NT2/D1 (cell line): ENCODE measurements around the gene TBC1D8B.
"Not testable (repeated sequence)": the region's sequence is repeated elsewhere in the genome, so short reads cannot be mapped to it uniquely, and the experiment has no call there.

Experiments used
- DNase-seq: peaks from one replicate; pipeline ENCODE4 v3.0.0-alpha.2; 2011; ENCODE audit warnings: low read depth, low spot score
- H3K27me3 ChIP-seq: 2 replicates; pipeline ENCODE4 v1.6.0; 2011; ENCODE audit warnings: mild to moderate bottlenecking; ENCODE audit not compliant: insufficient read length, insufficient read depth
- H3K36me3 ChIP-seq: 2 replicates; pipeline ENCODE4 v1.6.1; 2011; ENCODE audit warnings: mild to moderate bottlenecking, low read length, mixed read lengths; ENCODE audit not compliant: insufficient read depth, insufficient read length
- H3K4me1 ChIP-seq: 2 replicates; pipeline ENCODE4 v1.5.1; 2011; ENCODE audit not compliant: insufficient read depth, insufficient read length
- H3K4me3 ChIP-seq: 2 replicates; pipeline ENCODE4 v1.5.1; 2011; ENCODE audit warnings: low read depth; ENCODE audit not compliant: insufficient read length
- H3K9ac ChIP-seq: 2 replicates; pipeline ENCODE4 v1.6.0; 2011; ENCODE audit warnings: low read depth; ENCODE audit not compliant: insufficient read length
- H3K9me3 ChIP-seq: 2 replicates; pipeline ENCODE4 v1.5.1; 2011; ENCODE audit warnings: mild to moderate bottlenecking, low read length; ENCODE audit not compliant: insufficient read depth
- SUZ12 ChIP-seq: IDR thresholded peaks from 2 replicates; pipeline ENCODE4 v1.6.1; 2011; ENCODE audit not compliant: insufficient read length, insufficient read depth; ENCODE audit errors: extremely low read depth
- YY1 ChIP-seq: IDR thresholded peaks from 2 replicates; pipeline ENCODE4 v1.6.1; 2011; ENCODE audit not compliant: insufficient read length, insufficient read depth
- ZNF274 ChIP-seq: IDR thresholded peaks from 2 replicates; pipeline ENCODE4 v1.6.1; 2011; ENCODE audit warnings: mild to moderate bottlenecking, low read depth, low read length

TBC1D8B gene

DNA sequence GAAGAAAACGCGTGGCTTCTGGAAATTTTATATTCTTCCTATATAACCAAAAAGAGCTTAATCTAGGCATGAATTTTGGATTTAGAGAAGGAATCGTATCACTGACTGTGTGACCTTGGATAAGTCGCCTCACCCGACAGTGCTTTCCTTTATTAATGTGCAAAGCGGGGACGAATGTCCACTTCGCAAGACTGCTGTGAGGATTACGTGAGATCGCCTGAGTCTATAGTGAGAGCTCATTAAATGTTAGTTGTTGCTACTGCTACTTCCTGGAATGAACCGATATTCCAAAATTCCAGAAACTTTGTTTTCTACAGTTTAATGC, 448 bp upstream of the TBC1D8B start:
- Histone ChIP-seq H3K9ac (peak overlapping the region; percentile 14), H3K4me1 (no peaks in the 10 kb centered on the region), H3K4me3 (peak overlapping the region; percentile 89), H3K27me3 (peaks cover 17% of the 10 kb centered on the region), H3K36me3 (no peaks in the 10 kb centered on the region), H3K9me3 (no peaks in the 10 kb centered on the region)
- TF ChIP-seq SUZ12 (no peak), ZNF274 (no peak), YY1 (no peak)
- DNase-seq: no peak

DNA sequence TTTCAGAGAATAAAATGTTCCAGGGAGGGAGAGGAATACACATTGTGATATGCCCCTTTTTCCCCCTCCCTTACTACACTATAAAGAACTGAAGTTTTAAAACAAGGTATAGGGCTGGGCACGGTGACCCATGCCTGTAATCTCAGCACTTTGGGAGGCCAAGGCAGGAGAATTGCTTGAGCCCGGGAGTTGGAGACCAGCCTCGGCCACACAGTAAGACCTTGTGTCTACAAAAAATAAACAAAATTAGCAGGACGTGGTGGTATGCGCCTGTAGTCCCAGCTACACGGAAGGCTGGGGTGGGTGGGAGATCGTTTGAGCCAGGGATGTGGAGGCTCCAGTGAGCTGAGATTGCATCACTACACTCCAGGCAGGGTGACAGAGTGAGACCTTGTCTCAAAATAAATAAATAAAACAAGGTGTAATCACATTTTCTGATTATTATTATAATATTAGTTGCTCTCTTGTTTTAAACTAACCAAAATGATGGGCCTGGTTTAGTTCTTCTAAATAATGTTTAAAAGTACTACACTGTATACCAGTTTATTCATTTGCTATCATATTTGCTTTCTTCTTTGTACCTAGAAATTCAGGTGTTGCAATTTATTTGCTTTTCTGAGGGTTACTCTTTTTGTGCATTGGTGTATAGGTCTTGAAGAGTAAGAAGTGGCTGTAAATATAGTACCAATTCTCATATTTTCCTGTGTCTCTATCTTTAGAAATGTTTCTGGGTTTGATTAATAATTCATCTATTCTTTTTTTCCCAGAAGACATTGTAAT, 8.8 kb downstream of the TBC1D8B start:
- DNase-seq: no peak
- Histone ChIP-seq H3K27me3 (no peaks in the 10 kb centered on the region), H3K9me3 (no peaks in the 10 kb centered on the region), H3K4me1 (no peaks in the 10 kb centered on the region), H3K4me3 (no peak overlapping the region), H3K36me3 (no peaks in the 10 kb centered on the region), H3K9ac (no peak overlapping the region)
- TF ChIP-seq ZNF274: no peak

DNA sequence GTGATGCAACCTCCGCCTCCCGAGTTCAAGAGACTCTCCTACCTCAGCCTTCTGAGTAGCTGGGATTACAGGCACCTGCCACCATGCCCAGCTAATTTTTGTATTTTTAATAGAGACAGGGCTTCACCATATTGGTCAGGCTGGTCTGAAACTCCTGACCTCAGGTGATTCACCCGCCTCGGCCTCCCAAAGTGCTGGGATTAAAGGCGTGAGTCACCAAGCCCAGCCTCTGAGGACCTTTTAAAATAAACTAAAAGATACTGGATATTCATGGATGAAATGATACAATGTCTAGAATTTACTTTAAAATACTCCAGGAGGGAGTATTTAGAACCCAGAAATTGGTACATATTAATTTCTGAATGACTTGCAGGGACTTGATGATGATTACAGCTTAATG, 10.5 kb downstream of the TBC1D8B start:
- not testable (repeated sequence) for H3K27me3 ChIP-seq, DNase-seq, H3K4me3 ChIP-seq

DNA sequence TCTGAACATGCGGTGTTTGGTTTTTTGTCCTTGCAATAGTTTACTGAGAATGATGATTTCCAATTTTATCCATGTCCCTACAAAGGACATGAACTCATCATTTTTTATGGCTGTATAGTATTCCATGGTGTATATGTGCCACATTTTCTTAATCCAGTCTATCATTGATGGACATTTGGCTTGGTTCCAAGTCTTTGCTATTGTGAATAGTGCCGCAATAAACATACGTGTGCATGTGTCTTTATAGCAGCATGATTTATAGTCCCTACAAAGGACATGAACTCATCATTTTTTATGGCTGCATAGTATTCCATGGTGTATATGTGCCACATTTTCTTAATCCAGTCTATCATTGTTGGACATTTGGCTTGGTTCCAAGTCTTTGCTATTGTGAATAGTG, 11.6 kb downstream of the TBC1D8B start:
- H3K27me3 ChIP-seq, H3K4me1 ChIP-seq, DNase-seq, H3K9me3 ChIP-seq, H3K9ac ChIP-seq, H3K4me3 ChIP-seq, H3K36me3 ChIP-seq: not testable (repeated sequence)

More for the DNA sequence above, 10.5 kb downstream of the TBC1D8B start:
- not testable (repeated sequence) for H3K36me3 ChIP-seq, H3K9ac ChIP-seq, H3K9me3 ChIP-seq, H3K4me1 ChIP-seq

DNA sequence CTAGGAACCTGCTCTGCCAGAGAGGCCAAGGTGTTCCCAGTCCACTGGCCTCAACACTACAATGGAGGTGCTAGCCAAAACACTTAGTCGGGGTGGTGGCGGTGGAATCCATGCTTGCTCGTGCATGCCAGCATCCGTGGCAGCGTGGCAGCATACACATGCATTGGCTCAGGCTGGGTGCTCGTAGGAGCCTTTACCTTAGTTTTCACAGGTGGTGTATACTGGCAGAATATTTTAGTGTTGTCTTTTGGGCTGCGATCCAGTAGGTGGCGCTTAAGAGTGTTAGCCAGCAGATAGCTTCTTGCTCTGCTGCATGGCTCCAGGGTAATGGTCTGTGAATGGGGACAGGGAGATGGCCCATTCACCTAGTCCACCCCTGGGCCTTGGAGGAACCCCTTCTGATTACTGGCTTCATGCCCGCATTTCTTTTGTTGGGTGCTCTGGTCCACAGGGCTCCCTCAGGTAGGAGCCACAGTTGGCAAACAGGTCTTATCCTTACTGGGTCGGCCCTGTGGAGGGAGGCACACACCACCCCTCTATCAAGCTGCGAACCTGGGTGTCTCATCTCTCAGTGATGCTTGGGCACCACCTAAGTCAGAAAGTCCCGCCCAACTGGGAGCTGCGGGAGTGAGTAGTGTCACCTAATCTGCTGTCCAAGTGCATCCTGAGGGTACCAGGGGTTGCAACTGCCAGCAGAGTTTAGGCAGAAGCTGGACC, 60.7 kb downstream of the TBC1D8B start:
- Histone ChIP-seq H3K4me1 (no peaks in the 10 kb centered on the region), H3K36me3 (no peaks in the 10 kb centered on the region), H3K27me3 (no peaks in the 10 kb centered on the region), H3K4me3 (no peak overlapping the region), H3K9ac (no peak overlapping the region), H3K9me3 (no peaks in the 10 kb centered on the region)
- DNase-seq: peak; percentile 18
- no peak for TF ChIP-seq ZNF274
- no peak for TF ChIP-seq YY1
- no peak for TF ChIP-seq SUZ12

DNA sequence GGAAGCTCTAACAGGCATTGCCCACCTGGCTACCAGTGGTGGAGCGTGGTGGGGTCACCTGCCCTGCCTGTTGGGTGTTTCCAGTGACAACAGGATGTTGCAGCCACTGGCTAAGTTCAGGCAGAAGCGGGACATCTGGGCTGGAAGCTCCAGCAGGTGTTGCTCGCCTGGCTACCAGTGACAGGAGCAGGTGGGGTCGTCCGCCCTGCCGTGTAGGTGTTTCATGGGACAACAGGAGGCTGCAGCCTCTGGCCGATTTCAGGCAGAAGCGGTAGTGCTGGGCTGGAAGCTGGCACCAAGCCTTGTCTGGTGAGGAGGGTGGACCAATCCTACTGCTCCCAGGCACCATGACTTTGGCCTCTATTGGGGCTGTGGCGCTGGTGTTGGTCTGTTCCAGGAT, 61.2 kb downstream of the TBC1D8B start:
- H3K27me3 ChIP-seq: no peaks in the 10 kb centered on the region

DNA sequence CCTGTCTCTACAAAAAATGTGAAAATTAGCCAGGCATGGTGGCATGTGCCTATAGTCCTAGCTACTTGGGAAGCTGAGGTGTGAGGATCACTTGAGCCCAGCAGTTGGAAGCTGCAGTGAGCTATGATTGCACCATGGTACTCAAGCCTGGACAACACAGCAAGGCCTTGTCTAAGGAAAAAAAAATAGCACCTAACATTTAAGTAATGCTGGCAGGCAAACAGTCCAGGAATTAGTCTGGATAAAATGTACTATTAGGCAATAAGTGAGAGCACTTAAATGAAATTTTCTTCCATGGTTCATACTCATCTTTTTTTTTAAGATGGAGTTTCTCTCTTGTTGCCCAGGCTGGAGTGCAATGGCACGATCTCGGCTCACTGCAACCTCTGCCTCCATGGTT, 70.3 kb downstream of the TBC1D8B start:
- DNase-seq, H3K9ac ChIP-seq, H3K4me3 ChIP-seq, H3K36me3 ChIP-seq, H3K9me3 ChIP-seq, H3K4me1 ChIP-seq, H3K27me3 ChIP-seq: not testable (repeated sequence)

More for the DNA sequence above, 61.2 kb downstream of the TBC1D8B start:
- H3K9ac ChIP-seq: no peak overlapping the region
- H3K36me3 ChIP-seq: no peaks in the 10 kb centered on the region
- DNase-seq: no peak
- no peak for TF ChIP-seq SUZ12
- TF ChIP-seq ZNF274: no peak
- no peak for TF ChIP-seq YY1
- H3K9me3 ChIP-seq: no peaks in the 10 kb centered on the region
- H3K4me3 ChIP-seq: no peak overlapping the region
- H3K4me1 ChIP-seq: no peaks in the 10 kb centered on the region

DNA sequence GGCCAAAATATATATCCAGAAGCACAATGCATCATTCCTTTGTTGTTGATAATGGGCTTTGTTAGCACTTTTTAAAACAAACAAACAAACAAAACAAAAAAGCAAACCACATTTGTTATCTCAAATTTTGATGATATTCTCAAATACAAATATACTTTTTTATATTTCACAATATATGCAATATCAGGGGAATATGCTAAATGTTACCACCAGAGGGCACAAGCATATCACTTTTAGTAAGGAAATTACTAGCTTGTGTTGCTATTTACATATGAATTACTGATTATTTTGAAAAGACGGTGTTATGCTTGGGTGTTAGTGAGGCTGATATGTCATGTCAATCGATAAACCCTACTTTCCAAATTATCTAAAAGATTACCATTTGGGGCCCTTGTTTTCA, 71.6 kb downstream of the TBC1D8B start:
- Histone ChIP-seq H3K27me3 (no peaks in the 10 kb centered on the region), H3K9me3 (no peaks in the 10 kb centered on the region), H3K4me3 (no peak overlapping the region), H3K4me1 (no peaks in the 10 kb centered on the region), H3K9ac (no peak overlapping the region), H3K36me3 (no peaks in the 10 kb centered on the region)
- DNase-seq: no peak
- no peak for TF ChIP-seq YY1
- TF ChIP-seq ZNF274: no peak
- no peak for TF ChIP-seq SUZ12
